ENCODE data around the gene LAMA1. TPM values are rescaled to one million over a fixed set of nuclear protein-coding genes. Genes with fewer than 3 reads are reported as not detected.

The LAMA1 gene
- total and polyA plus RNA-seq, 10 of the 15 experiments (the other 5 are each of a cell fraction or from before 2014, with no cell fraction given): under 0.01 to 1.9 (median 0.06) TPM; not detected in 6

DNA sequence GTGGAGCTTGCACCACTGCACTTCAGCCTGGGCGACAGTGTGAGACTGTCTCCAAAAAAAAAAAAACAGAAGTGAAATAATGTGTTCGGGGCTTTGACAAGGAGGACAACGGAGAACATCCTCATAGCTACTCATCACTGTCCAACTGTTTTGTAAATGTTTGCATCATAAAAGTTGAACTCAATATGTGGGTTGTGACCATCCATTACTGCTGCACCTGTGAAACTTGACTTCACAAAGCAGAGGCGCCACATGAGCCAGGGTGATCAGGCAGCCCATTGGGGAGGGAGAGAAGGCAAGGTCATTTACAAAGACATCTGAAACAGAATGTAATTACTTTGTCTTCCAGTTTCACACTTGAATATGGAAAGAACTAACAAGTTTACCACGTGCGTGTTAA, 61.6 kb downstream of the LAMA1 start:
- Histone ChIP-seq H3K4me1 (ENCODE audit: control insufficient read depth, insufficient read depth, low read length) (no peaks in the 10 kb centered on the region), H3K9me3 (replicated peaks; ENCODE audit: control insufficient read depth, insufficient read depth, low read length) (no peaks in the 10 kb centered on the region), H2AFZ (ENCODE audit: control insufficient read depth, low read depth, low read length) (no peak overlapping the region), H3K36me3 (ENCODE audit: control insufficient read depth in 2 of 2, insufficient read depth in 2 of 2, low read length in 1 of 2) (no peaks in the 10 kb centered on the region), H3K9ac (ENCODE audit: control insufficient read depth, insufficient read depth, low read length) (no peak overlapping the region), H3K27me3 (replicated peaks in 1 of 2; ENCODE audit: control insufficient read depth in 2 of 2, insufficient read depth in 2 of 2, low read length in 1 of 2) (no peaks in the 10 kb centered on the region), H4K20me1 (ENCODE audit: control insufficient read depth, insufficient read depth) (no peaks in the 10 kb centered on the region), H3K4me2 (ENCODE audit: control insufficient read depth, insufficient read depth) (no peak overlapping the region), H3K4me3 (no peak overlapping the region), H3K27ac (ENCODE audit: control insufficient read depth, insufficient read depth) (no peak overlapping the region), H3K79me2 (ENCODE audit: control insufficient read depth, insufficient read depth, low read length) (no peaks in the 10 kb centered on the region)
- ATAC-seq (no peak; the same call in 2 of the 3 replicates), DNase-seq (ENCODE audit: low read depth, low spot score) (no peak), FAIRE-seq (no peak)
- intact Hi-C loops (cut with micrococcal nuclease; ENCODE audit: unreplicated experiment) (no loop called here), in situ Hi-C loops (cut with MboI) (no loop called here)
- ChIA-PET POLR2A (no interaction called here), SMC1A (ENCODE audit: uncharacterized antibody, unreplicated experiment) (no interaction called here), RAD21 (ENCODE audit: unreplicated experiment) (no interaction called here), CTCF (interaction anchor here (0.7 kb wide), 1 partner anchor 99 kb away, joined by 3 read pairs; no protein-coding TSS in a partner anchor)
- TF ChIP-seq TCF7 (IDR thresholded peaks at IDR 0.05; ENCODE audit: borderline replicate concordance) (no peak), RB1 (IDR thresholded peaks at IDR 0.05; ENCODE audit: borderline replicate concordance) (no peak), BCL11A (IDR thresholded peaks at IDR 0.05; ENCODE audit: low read depth, low read length) (no peak), SIX5 (IDR thresholded peaks at IDR 0.05; ENCODE audit: low read depth, low read length, severe bottlenecking) (no peak), BACH1 (IDR thresholded peaks at IDR 0.05; ENCODE audit: borderline replicate concordance) (no peak), NR2F1 (conservative IDR thresholded peaks at IDR 0.05) (no peak), HDAC6 (IDR thresholded peaks at IDR 0.05; ENCODE audit: unreplicated experiment) (no peak), NR2C2 (IDR thresholded peaks at IDR 0.05; ENCODE audit: borderline replicate concordance, control insufficient read depth, insufficient read length, low read depth) (no peak), CBFB (IDR thresholded peaks at IDR 0.05; ENCODE audit: low read depth) (no peak), MTA3 (IDR thresholded peaks at IDR 0.05; ENCODE audit: borderline replicate concordance, low read length) (no peak), SUZ12 (IDR thresholded peaks at IDR 0.05; ENCODE audit: unreplicated experiment) (no peak)
- TF ChIP-seq, protein P1, sequence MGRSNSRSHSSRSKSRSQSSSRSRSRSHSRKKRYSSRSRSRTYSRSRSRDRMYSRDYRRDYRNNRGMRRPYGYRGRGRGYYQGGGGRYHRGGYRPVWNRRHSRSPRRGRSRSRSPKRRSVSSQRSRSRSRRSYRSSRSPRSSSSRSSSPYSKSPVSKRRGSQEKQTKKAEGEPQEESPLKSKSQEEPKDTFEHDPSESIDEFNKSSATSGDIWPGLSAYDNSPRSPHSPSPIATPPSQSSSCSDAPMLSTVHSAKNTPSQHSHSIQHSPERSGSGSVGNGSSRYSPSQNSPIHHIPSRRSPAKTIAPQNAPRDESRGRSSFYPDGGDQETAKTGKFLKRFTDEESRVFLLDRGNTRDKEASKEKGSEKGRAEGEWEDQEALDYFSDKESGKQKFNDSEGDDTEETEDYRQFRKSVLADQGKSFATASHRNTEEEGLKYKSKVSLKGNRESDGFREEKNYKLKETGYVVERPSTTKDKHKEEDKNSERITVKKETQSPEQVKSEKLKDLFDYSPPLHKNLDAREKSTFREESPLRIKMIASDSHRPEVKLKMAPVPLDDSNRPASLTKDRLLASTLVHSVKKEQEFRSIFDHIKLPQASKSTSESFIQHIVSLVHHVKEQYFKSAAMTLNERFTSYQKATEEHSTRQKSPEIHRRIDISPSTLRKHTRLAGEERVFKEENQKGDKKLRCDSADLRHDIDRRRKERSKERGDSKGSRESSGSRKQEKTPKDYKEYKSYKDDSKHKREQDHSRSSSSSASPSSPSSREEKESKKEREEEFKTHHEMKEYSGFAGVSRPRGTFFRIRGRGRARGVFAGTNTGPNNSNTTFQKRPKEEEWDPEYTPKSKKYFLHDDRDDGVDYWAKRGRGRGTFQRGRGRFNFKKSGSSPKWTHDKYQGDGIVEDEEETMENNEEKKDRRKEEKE (IDR thresholded peaks at IDR 0.05): no peak
- TF ChIP-seq, protein P2, sequence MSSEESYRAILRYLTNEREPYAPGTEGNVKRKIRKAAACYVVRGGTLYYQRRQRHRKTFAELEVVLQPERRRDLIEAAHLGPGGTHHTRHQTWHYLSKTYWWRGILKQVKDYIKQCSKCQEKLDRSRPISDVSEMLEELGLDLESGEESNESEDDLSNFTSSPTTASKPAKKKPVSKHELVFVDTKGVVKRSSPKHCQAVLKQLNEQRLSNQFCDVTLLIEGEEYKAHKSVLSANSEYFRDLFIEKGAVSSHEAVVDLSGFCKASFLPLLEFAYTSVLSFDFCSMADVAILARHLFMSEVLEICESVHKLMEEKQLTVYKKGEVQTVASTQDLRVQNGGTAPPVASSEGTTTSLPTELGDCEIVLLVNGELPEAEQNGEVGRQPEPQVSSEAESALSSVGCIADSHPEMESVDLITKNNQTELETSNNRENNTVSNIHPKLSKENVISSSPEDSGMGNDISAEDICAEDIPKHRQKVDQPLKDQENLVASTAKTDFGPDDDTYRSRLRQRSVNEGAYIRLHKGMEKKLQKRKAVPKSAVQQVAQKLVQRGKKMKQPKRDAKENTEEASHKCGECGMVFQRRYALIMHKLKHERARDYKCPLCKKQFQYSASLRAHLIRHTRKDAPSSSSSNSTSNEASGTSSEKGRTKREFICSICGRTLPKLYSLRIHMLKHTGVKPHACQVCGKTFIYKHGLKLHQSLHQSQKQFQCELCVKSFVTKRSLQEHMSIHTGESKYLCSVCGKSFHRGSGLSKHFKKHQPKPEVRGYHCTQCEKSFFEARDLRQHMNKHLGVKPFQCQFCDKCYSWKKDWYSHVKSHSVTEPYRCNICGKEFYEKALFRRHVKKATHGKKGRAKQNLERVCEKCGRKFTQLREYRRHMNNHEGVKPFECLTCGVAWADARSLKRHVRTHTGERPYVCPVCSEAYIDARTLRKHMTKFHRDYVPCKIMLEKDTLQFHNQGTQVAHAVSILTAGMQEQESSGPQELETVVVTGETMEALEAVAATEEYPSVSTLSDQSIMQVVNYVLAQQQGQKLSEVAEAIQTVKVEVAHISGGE (CRISPR knock-in tag; IDR thresholded peaks at IDR 0.05): no peak
- TF ChIP-seq, protein P3, sequence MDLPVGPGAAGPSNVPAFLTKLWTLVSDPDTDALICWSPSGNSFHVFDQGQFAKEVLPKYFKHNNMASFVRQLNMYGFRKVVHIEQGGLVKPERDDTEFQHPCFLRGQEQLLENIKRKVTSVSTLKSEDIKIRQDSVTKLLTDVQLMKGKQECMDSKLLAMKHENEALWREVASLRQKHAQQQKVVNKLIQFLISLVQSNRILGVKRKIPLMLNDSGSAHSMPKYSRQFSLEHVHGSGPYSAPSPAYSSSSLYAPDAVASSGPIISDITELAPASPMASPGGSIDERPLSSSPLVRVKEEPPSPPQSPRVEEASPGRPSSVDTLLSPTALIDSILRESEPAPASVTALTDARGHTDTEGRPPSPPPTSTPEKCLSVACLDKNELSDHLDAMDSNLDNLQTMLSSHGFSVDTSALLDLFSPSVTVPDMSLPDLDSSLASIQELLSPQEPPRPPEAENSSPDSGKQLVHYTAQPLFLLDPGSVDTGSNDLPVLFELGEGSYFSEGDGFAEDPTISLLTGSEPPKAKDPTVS (IDR thresholded peaks at IDR 0.05; ENCODE audit: low read depth, low read length): no peak
- no TSS peak for BruUV-seq (replicated peaks)
- 52% methylated on average over 6 of the region's 6 CpGs for WGBS (ENCODE audit: insufficient coverage, insufficient replicate concordance, low lambda C conversion rate, missing lambda C conversion rate)

Measured in GM12878 (cell line).